ENCODE measurements around the gene TM4SF5. TPM values are rescaled to one million over a fixed set of nuclear protein-coding genes. Genes with fewer than 3 reads are reported as not detected.

Gene TM4SF5
- polyA plus RNA-seq, 4 donors = 27.8 to 503 (median 282) TPM

Other genes with a start within 250 kb of the TM4SF5 start
- 10 to 100 TPM; 15.0 to 43.5 (median 25.1) TPM for gene MYBBP1A, start 216.5 kb upstream of the TM4SF5 start, polyA plus RNA-seq
- 10 to 100 TPM in 3 of 4 donors, 1 to 10 TPM in 1; 4.5 to 63.9 (median 21.4) TPM for gene GGT6, start 211.3 kb upstream of the TM4SF5 start, polyA plus RNA-seq
- gene SMTNL2, start 187.4 kb upstream of the TM4SF5 start, polyA plus RNA-seq = 10 to 100 TPM in 1 of 4 donors, 1 to 10 TPM in 1, not detected in 2; 1.5 to 10.4 TPM
- gene ALOX15, start 130.2 kb upstream of the TM4SF5 start, polyA plus RNA-seq = under 1 TPM in 3 of 4 donors, not detected in 1; 0.15 to 0.49 (median 0.27) TPM
- gene PELP1, start 67.7 kb upstream of the TM4SF5 start, polyA plus RNA-seq = 10 to 100 TPM in 2 of 4 donors, 1 to 10 TPM in 2; 7.3 to 57.7 (median 15.2) TPM
- gene ARRB2, start 61.3 kb upstream of the TM4SF5 start, polyA plus RNA-seq = 100 to 1,000 TPM in 3 of 4 donors, 10 to 100 TPM in 1; 43.8 to 131 (median 110) TPM
- 10 to 100 TPM; 36.3 to 61.1 (median 42.7) TPM for gene MED11, start 40.5 kb upstream of the TM4SF5 start, polyA plus RNA-seq
- 10 to 100 TPM in 2 of 4 donors, 1 to 10 TPM in 2; 2.0 to 13.5 (median 7.7) TPM for gene ZMYND15, start 32.1 kb upstream of the TM4SF5 start, polyA plus RNA-seq
- 10 to 100 TPM; 37.5 to 77.8 (median 48.1) TPM for gene CXCL16, start 32.0 kb upstream of the TM4SF5 start, polyA plus RNA-seq
- 1 to 10 TPM; 1.3 to 6.9 (median 4.2) TPM for gene VMO1, start 14.5 kb downstream of the TM4SF5 start, polyA plus RNA-seq
- gene GLTPD2, start 17.1 kb downstream of the TM4SF5 start, polyA plus RNA-seq = 10 to 100 TPM in 3 of 4 donors, 1 to 10 TPM in 1; 4.2 to 49.4 (median 33.8) TPM
- 100 to 1,000 TPM in 3 of 4 donors, 10 to 100 TPM in 1; 87.8 to 219 (median 174) TPM for gene PSMB6, start 24.3 kb downstream of the TM4SF5 start, polyA plus RNA-seq
- 10 to 100 TPM in 2 of 4 donors, 1 to 10 TPM in 2; 9.2 to 18.8 (median 10.7) TPM for gene PLD2, start 35.3 kb downstream of the TM4SF5 start, polyA plus RNA-seq
- 100 to 1,000 TPM in 1 of 4 donors, 10 to 100 TPM in 3; 49.2 to 110 (median 64.7) TPM for gene MINK1, start 61.5 kb downstream of the TM4SF5 start, polyA plus RNA-seq
- gene C17orf107, start 127.7 kb downstream of the TM4SF5 start, polyA plus RNA-seq = 1 to 10 TPM in 2 of 4 donors, under 1 TPM in 2; 0.45 to 2.2 (median 1.2) TPM
- under 1 TPM; 0.27 to 0.66 (median 0.41) TPM for gene CHRNE, start 131.2 kb downstream of the TM4SF5 start, polyA plus RNA-seq
- 1 to 10 TPM in 1 of 4 donors, under 1 TPM in 1, not detected in 2; 0.06 to 1.4 TPM for gene GP1BA, start 160.4 kb downstream of the TM4SF5 start, polyA plus RNA-seq
- 10 to 100 TPM; 46.1 to 79.2 (median 60.8) TPM for gene SLC25A11, start 168.2 kb downstream of the TM4SF5 start, polyA plus RNA-seq
- gene RNF167, start 168.4 kb downstream of the TM4SF5 start, polyA plus RNA-seq = 100 to 1,000 TPM; 108 to 132 (median 123) TPM
- gene PFN1, start 176.6 kb downstream of the TM4SF5 start, polyA plus RNA-seq = 1,000 to 10,000 TPM in 1 of 4 donors, 100 to 1,000 TPM in 3; 501 to 1,180 (median 908) TPM
- 10 to 100 TPM; 10.7 to 98.0 (median 27.5) TPM for gene ENO3, start 179.2 kb downstream of the TM4SF5 start, polyA plus RNA-seq
- 100 to 1,000 TPM in 1 of 4 donors, 10 to 100 TPM in 3; 76.7 to 101 (median 80.0) TPM for gene SPAG7, start 195.9 kb downstream of the TM4SF5 start, polyA plus RNA-seq
- gene CAMTA2, start 215.8 kb downstream of the TM4SF5 start, polyA plus RNA-seq = 10 to 100 TPM; 34.1 to 93.7 (median 58.6) TPM
- gene INCA1, start 225.6 kb downstream of the TM4SF5 start, polyA plus RNA-seq = 1 to 10 TPM; 2.1 to 4.9 (median 4.0) TPM
- 100 to 1,000 TPM in 1 of 4 donors, 10 to 100 TPM in 3; 67.4 to 141 (median 82.5) TPM for gene KIF1C, start 226.1 kb downstream of the TM4SF5 start, polyA plus RNA-seq

All from small intestine (tissue), 4 donors.